ENCODE results near the gene KSR1.
"Not testable (repeated sequence)": the region's sequence is repeated elsewhere in the genome, so short reads cannot be mapped to it uniquely, and the experiment has no call there.

The KSR1 gene

GRCh38 chr17:27631897-27632725 lies 175.9 kb downstream of the KSR1 start:
- no peak for ATAC-seq
- TF ChIP-seq ZFP30 (CRISPR knock-in tag; IDR thresholded peaks at IDR 0.05) (no peak), TCF4 (CRISPR knock-in tag; IDR thresholded peaks at IDR 0.05; ENCODE audit: borderline replicate concordance) (no peak), ZC3H10 (CRISPR knock-in tag; IDR thresholded peaks at IDR 0.05) (no peak), ISL1 (CRISPR knock-in tag; IDR thresholded peaks at IDR 0.05) (no peak)

DNA sequence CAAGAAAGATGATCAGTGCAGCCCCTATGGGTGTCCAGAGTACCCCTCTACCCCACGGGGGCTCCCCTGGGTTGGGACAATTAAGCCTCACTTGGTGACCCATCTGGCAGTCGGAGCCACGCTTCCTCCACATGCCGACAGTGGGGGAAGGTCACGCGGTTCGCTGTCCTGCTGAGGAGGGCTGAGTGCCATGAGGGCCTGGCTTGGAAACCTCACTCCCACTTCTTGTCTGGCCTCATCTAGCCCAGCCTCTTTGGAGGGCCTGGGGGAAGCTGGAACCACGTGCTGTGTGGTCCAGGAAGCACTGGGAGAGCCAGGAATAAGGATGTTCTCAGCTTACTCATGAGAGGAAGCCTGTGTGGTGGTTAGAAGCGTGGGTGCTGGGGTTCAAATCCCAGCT lies 176.5 kb downstream of the KSR1 start:
- not testable (repeated sequence) for ATAC-seq

GRCh38 chr17:27633312-27634025 lies 177.2 kb downstream of the KSR1 start:
- TF ChIP-seq PPARA (CRISPR knock-in tag; IDR thresholded peaks at IDR 0.05; ENCODE audit: borderline replicate concordance) (no peak), ZNF8 (CRISPR knock-in tag; IDR thresholded peaks at IDR 0.05) (no peak), TOX (CRISPR knock-in tag; IDR thresholded peaks at IDR 0.05; ENCODE audit: borderline replicate concordance) (no peak), SNAI2 (CRISPR knock-in tag; IDR thresholded peaks at IDR 0.05) (no peak), ISL1 (CRISPR knock-in tag; IDR thresholded peaks at IDR 0.05) (no peak), CSDC2 (CRISPR knock-in tag; IDR thresholded peaks at IDR 0.05) (no peak), GLIS3 (CRISPR knock-in tag; IDR thresholded peaks at IDR 0.05) (no peak)
- ATAC-seq: no peak

- ATAC-seq: no peak
- TF ChIP-seq TSHZ2 (CRISPR knock-in tag; IDR thresholded peaks at IDR 0.05): no peak
- TF ChIP-seq, protein P1, sequence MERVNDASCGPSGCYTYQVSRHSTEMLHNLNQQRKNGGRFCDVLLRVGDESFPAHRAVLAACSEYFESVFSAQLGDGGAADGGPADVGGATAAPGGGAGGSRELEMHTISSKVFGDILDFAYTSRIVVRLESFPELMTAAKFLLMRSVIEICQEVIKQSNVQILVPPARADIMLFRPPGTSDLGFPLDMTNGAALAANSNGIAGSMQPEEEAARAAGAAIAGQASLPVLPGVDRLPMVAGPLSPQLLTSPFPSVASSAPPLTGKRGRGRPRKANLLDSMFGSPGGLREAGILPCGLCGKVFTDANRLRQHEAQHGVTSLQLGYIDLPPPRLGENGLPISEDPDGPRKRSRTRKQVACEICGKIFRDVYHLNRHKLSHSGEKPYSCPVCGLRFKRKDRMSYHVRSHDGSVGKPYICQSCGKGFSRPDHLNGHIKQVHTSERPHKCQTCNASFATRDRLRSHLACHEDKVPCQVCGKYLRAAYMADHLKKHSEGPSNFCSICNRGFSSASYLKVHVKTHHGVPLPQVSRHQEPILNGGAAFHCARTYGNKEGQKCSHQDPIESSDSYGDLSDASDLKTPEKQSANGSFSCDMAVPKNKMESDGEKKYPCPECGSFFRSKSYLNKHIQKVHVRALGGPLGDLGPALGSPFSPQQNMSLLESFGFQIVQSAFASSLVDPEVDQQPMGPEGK (CRISPR knock-in tag; IDR thresholded peaks at IDR 0.05; ENCODE audit: borderline replicate concordance): no peak
Observed at GRCh38 chr17:27634026-27634335, 177.7 kb downstream of the KSR1 start.

DNA sequence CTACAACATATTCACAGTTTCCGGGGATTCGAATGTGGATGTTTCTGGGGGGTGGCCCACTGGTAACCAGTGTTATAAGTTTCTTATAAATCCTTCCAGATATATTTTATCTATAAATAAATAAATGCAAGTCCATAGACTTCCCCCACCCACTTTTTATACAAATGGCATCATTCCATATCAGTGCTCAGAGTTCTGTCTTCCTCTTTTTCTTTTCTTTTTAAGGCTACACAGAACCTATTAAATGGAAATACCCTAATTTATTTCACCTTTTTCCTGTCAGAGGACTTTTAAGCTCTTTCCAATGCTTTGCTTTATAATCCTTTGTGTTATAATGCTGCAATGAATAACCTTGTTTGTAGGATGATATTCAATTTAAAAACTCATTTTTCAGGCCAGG lies 178.5 kb downstream of the KSR1 start:
- no peak for ATAC-seq
- TF ChIP-seq TCF4 (CRISPR knock-in tag; IDR thresholded peaks at IDR 0.05; ENCODE audit: borderline replicate concordance): no peak

- no peak for ATAC-seq
- TF ChIP-seq CREB5 (CRISPR knock-in tag; IDR thresholded peaks at IDR 0.05; ENCODE audit: low read depth): no peak
- no peak for TF ChIP-seq ZC3H10 (CRISPR knock-in tag; IDR thresholded peaks at IDR 0.05)
- no peak for TF ChIP-seq ZFP30 (CRISPR knock-in tag; IDR thresholded peaks at IDR 0.05)
- no peak for TF ChIP-seq ZNF8 (CRISPR knock-in tag; IDR thresholded peaks at IDR 0.05)
- TF ChIP-seq OSR1 (CRISPR knock-in tag; IDR thresholded peaks at IDR 0.05): no peak
- TF ChIP-seq GLIS3 (CRISPR knock-in tag; IDR thresholded peaks at IDR 0.05): no peak
- TF ChIP-seq ESRRG (CRISPR knock-in tag; IDR thresholded peaks at IDR 0.05): no peak
- TF ChIP-seq, protein P2, sequence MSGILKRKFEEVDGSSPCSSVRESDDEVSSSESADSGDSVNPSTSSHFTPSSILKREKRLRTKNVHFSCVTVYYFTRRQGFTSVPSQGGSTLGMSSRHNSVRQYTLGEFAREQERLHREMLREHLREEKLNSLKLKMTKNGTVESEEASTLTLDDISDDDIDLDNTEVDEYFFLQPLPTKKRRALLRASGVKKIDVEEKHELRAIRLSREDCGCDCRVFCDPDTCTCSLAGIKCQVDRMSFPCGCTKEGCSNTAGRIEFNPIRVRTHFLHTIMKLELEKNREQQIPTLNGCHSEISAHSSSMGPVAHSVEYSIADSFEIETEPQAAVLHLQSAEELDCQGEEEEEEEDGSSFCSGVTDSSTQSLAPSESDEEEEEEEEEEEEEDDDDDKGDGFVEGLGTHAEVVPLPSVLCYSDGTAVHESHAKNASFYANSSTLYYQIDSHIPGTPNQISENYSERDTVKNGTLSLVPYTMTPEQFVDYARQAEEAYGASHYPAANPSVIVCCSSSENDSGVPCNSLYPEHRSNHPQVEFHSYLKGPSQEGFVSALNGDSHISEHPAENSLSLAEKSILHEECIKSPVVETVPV (CRISPR knock-in tag; IDR thresholded peaks at IDR 0.05): no peak
- no peak for TF ChIP-seq ISL1 (CRISPR knock-in tag; IDR thresholded peaks at IDR 0.05)
- TF ChIP-seq ZNF70 (CRISPR knock-in tag; IDR thresholded peaks at IDR 0.05): no peak
- no peak for TF ChIP-seq BACH2 (CRISPR knock-in tag; IDR thresholded peaks at IDR 0.05; ENCODE audit: borderline replicate concordance)
Observed at GRCh38 chr17:27635275-27635823, 179.1 kb downstream of the KSR1 start.

DNA sequence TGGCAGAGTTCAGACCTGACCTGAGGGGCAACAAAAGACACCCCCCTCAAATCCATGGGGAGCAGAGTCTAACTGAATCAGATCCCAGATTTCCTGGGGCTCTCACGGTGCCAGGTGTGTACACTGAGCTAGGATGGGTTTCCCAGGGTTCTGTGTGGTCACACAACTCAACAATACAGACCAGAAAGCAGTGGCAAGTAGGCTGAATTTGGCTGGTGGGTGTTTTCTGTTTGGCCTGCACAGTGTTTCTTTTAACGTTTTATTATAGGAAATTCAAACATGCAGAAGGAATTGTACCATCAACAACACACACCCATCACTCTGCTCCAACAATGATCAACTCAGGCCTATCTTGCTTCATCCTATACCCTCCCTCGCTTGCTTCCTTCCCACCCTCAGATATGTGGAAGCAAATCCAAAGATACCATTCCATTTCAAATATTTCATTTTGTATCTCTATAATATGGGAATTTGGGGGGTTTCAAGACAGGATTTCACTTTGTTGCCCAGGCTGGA lies 179.8 kb downstream of the KSR1 start:
- not testable (repeated sequence) for ATAC-seq

DNA sequence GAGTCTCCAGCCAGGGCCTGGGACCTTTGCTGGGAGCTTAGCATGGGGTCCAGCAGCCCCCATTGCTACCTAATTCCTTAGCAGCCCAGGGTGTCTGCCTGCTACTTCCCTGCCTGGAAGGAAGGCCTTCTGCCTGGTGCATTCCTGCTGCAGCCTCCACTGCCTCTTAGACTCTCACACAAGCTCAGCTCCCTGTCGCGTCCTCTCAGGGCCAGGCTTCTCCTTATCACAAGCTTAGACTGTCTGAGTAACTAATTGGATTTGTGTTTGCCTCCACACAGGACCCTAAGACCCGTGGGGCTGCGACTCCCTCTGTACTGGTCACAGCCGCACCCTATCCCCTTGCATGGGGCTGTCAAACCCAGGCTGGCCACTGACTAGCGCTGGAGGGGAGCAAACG lies 181.6 kb downstream of the KSR1 start:
- ATAC-seq: not testable (repeated sequence)

- ATAC-seq: not testable (repeated sequence)
Observed at GRCh38 chr17:27638415-27638914, 182.2 kb downstream of the KSR1 start.

Data from SK-N-SH treated with all-trans-retinoic acid at 6 μM for 48 hours (cell line).